Esophagus squamous epithelium (tissue), 4 donors: ENCODE data around the gene AQP5.

Source experiments
- POLR2A ChIP-seq, 4 donors: fragments of 450-650 bp; IDR thresholded peaks; one replicate each; pipeline ENCODE4 v1.6.1; 2017; ENCODE audit warnings: antibody characterized with exemption in 4 of 4, mild to moderate bottlenecking in 4 of 4, moderate library complexity in 3 of 4
- TF ChIP-seq, protein P1 (sequence below), 6 experiments: fragments of 450-650 bp in 4 of 6; fragments of 200-600 bp in 2 of 6; sonication (generic) in 2 of 6; IDR thresholded peaks; one replicate each; pipeline ENCODE4 v1.5.1; 2016 to 2019; ENCODE audit warnings: antibody characterized with exemption in 6 of 6, mild to moderate bottlenecking in 4 of 6, moderate library complexity in 4 of 6

- TF ChIP-seq, protein P1, sequence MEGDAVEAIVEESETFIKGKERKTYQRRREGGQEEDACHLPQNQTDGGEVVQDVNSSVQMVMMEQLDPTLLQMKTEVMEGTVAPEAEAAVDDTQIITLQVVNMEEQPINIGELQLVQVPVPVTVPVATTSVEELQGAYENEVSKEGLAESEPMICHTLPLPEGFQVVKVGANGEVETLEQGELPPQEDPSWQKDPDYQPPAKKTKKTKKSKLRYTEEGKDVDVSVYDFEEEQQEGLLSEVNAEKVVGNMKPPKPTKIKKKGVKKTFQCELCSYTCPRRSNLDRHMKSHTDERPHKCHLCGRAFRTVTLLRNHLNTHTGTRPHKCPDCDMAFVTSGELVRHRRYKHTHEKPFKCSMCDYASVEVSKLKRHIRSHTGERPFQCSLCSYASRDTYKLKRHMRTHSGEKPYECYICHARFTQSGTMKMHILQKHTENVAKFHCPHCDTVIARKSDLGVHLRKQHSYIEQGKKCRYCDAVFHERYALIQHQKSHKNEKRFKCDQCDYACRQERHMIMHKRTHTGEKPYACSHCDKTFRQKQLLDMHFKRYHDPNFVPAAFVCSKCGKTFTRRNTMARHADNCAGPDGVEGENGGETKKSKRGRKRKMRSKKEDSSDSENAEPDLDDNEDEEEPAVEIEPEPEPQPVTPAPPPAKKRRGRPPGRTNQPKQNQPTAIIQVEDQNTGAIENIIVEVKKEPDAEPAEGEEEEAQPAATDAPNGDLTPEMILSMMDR (IDR thresholded peaks at IDR 0.05): no peak
- TF ChIP-seq POLR2A (IDR thresholded peaks at IDR 0.05): no peak
Measured at GRCh38 chr12:49956663-49957569, 4.8 kb upstream of the AQP5 start.
